A549 treated with AZD2906 at 1 μM for 4 hours (cell line): ENCODE results near the gene ALG9. TPM values are rescaled to one million over a fixed set of nuclear protein-coding genes. Genes with fewer than 3 reads are reported as not detected.

Experiments used
- total RNA-seq: library from RNA; stranded (reverse); fragments of 200-300 nt; extraction: Qiagen RNA extraction; gene quantifications from 5 replicates; pipeline ENCODE4 v1.2.3, GENCODE V29; 2022

ALG9 gene
- total RNA-seq = 18.6 to 21.2 TPM (median 19.2 TPM) in 5 replicates

GRCh38 chr11:111870886-111871692 lies at the start of gene ALG9:
ALG9 (minus strand) TSS chr11:111871581; CDS start chr11:111871482, 99 bp downstream.

GRCh38 chr11:111918390-111919256 lies 47.2 kb upstream of the ALG9 start, which contains the start of gene C11orf52:
C11orf52 (plus strand) TSS chr11:111918913; CDS start chr11:111918973, 60 bp downstream.

GRCh38 chr11:111912535-111912934 lies 41.2 kb upstream of the ALG9 start, which contains the start of gene HSPB2:
HSPB2 (plus strand) TSS chr11:111912734; CDS start chr11:111912830, 96 bp downstream.

DNA sequence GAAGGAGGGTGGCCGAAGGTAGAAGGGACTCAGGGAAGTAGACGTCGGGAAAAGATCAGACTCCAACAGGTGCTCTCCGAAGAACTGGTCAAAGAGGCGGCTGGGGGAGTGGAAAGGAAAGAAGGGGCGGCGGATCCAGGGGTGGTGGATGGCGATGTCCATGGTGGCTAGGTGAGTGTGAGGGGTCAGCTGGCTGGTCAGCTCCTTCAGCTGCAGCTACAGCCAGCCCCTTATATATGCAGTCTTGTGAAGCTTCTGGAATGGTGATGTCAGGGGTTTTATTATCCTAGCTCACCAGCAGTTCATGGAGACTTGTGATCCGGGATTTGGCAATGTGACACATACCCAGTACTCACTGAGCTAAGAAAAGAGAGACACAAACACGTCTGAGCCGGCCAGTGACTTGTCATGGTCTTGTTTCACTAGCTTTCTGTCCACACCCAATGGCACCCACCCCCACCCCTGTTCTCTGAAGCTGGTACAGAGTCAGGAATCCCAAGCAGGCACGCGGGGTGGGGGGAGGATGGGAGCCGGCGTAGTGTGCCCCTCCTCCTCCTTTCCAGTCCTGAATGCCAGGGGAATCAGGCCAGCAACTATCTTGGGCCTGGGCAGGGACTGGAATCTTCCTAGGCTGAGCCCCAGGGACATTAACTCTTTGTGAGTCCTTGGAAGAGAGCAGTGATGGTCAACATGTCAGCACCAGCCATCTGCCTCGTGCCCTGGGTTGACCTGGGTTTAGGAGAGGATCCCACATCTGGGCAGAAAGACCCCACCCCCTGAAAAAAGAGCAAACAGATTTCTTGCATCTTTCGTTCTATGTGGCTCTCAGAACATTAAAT lies 40.4 kb upstream of the ALG9 start, which contains the start of gene CRYAB:
Gene CRYAB (minus strand): TSS at position 208 of the 839 bp plus-strand sequence. CDS start 46 bp downstream, at position 162.

GRCh38 chr11:111878849-111879636 lies 7.7 kb upstream of the ALG9 start, which contains the start of the genes CFAP68 and FDXACB1:
CFAP68 (plus strand) TSS chr11:111879541; CDS start chr11:111879561, 20 bp downstream.
FDXACB1 (minus strand) TSS chr11:111879165; CDS start chr11:111879132, 33 bp downstream.

GRCh38 chr11:111765984-111766833 lies 105.2 kb downstream of the ALG9 start, which contains the start of gene PPP2R1B:
PPP2R1B (minus strand) TSS chr11:111766389; CDS start chr11:111766361, 28 bp downstream.

Other genes with a start within 250 kb of the ALG9 start
- 15.2 to 22.7 TPM (median 18.9 TPM) in 5 replicates for gene PPP2R1B, start 105.2 kb downstream of the ALG9 start, total RNA-seq
- 1.4 to 1.6 TPM (median 1.5 TPM) in 5 replicates for gene FDXACB1, start 7.6 kb upstream of the ALG9 start, total RNA-seq
- 30.2 to 35.4 TPM (median 31.7 TPM) in 5 replicates for gene CFAP68, start 8.0 kb upstream of the ALG9 start, total RNA-seq
- 12.8 to 27.1 TPM (median 15.4 TPM) in 5 replicates for gene CRYAB, start 40.2 kb upstream of the ALG9 start, total RNA-seq
- not detected in 5 replicates for gene HSPB2, start 41.2 kb upstream of the ALG9 start, total RNA-seq
- 0.12 to 0.31 TPM (median 0.21 TPM) in 4 of 5 replicates, not detected in the other for gene C11orf52, start 47.3 kb upstream of the ALG9 start, total RNA-seq
- gene DIXDC1, start 65.8 kb upstream of the ALG9 start, total RNA-seq = 5.6 to 9.5 TPM (median 8.2 TPM) in 5 replicates
- gene DLAT, start 153.8 kb upstream of the ALG9 start, total RNA-seq = 23.6 to 34.4 TPM (median 28.1 TPM) in 5 replicates
- 0.61 to 1.3 TPM (median 0.86 TPM) in 5 replicates for gene PIH1D2, start 202.4 kb upstream of the ALG9 start, total RNA-seq
- 12.3 to 21.3 TPM (median 14.9 TPM) in 5 replicates for gene NKAPD1, start 202.7 kb upstream of the ALG9 start, total RNA-seq
- gene TIMM8B, start 215.2 kb upstream of the ALG9 start, total RNA-seq = 61.4 to 72.8 TPM (median 68.1 TPM) in 5 replicates
- 63.4 to 89.6 TPM (median 68.7 TPM) in 5 replicates for gene SDHD, start 215.3 kb upstream of the ALG9 start, total RNA-seq